ENCODE results near the gene TPBGL.

DNA sequence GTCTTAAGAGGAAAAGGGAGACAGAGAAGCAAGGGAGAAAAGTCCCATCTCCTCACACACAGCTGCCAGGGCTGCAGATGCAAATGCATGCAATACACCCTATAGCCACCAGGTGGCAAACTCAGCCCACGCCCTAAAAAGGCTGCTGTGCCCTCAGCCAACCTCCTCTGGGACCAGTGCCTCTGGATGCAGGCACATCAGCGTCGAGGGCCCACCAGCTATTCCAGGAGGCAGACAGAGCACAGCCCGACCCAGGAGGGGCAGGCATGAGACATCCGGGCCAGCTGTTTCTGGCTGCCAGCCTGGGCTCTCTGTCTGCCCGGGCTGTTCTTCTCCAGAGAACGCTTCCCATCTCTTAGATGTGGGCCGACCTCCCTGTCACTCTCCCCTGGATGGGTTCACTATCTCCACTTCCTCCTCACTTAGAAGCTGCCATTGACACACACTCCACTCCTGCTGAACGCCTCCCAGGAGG is 39.7 kb downstream of the TPBGL start:
- TF ChIP-seq POLR2A (IDR thresholded peaks at IDR 0.05; ENCODE audit: low read depth, low read length): no peak
- TF ChIP-seq POLR2AphosphoS5 (IDR thresholded peaks at IDR 0.05; ENCODE audit: low read depth, low read length): no peak
- no peak for TF ChIP-seq TAF1 (IDR thresholded peaks at IDR 0.05; ENCODE audit: low read depth, low read length)
